ENCODE measurements around the gene OLFML3. TPM values are rescaled to one million over a fixed set of nuclear protein-coding genes. Genes with fewer than 3 reads are reported as not detected.

The OLFML3 gene
- total RNA-seq, 3 donors from 2014 or later: 5.4 to 51.1 (median 28.2) TPM

- no peak for TF ChIP-seq CTCF (IDR thresholded peaks at IDR 0.05)
- intact Hi-C loops (cut with DNase I, micrococcal nuclease): no loop called here
- H3K36me3 ChIP-seq (ENCODE audit: low read depth): no peaks in the 10 kb centered on the region
- no peak for DNase-seq
- H3K4me3 ChIP-seq: no peak overlapping the region
- peaks cover 12% of the 10 kb centered on the region for H3K9me3 ChIP-seq
- ATAC-seq: no peak
- H3K4me1 ChIP-seq (ENCODE audit: low read depth): no peaks in the 10 kb centered on the region
These were observed 14.5 kb downstream of the OLFML3 start for GRCh38 chr1:113993766-113994165.

- DNase-seq (no peak), ATAC-seq (no peak)
- intact Hi-C loops (cut with DNase I, micrococcal nuclease): no loop called here
- TF ChIP-seq CTCF (IDR thresholded peaks at IDR 0.05): no peak
- H3K36me3 ChIP-seq (ENCODE audit: low read depth): no peaks in the 10 kb centered on the region
- no peaks in the 10 kb centered on the region for H3K4me1 ChIP-seq (ENCODE audit: low read depth)
- H3K4me3 ChIP-seq: no peak overlapping the region
- peaks cover 12% of the 10 kb centered on the region for H3K9me3 ChIP-seq
These were observed 16.1 kb downstream of the OLFML3 start for GRCh38 chr1:113995382-113995781.

GRCh38 chr1:113998361-113998760, 19.1 kb downstream of the OLFML3 start:
- intact Hi-C loops (cut with DNase I, micrococcal nuclease): no loop called here
- DNase-seq (no peak), ATAC-seq (no peak)
- TF ChIP-seq CTCF (IDR thresholded peaks at IDR 0.05): no peak
- Histone ChIP-seq H3K9me3 (peaks cover 12% of the 10 kb centered on the region), H3K36me3 (ENCODE audit: low read depth) (no peaks in the 10 kb centered on the region), H3K4me3 (no peak overlapping the region), H3K4me1 (ENCODE audit: low read depth) (no peaks in the 10 kb centered on the region)

- peaks cover 10% of the 10 kb centered on the region for H3K9me3 ChIP-seq
- H3K4me1 ChIP-seq (ENCODE audit: low read depth): no peaks in the 10 kb centered on the region
- no peaks in the 10 kb centered on the region for H3K36me3 ChIP-seq (ENCODE audit: low read depth)
- H3K4me3 ChIP-seq: no peak overlapping the region
- DNase-seq (no peak), ATAC-seq (no peak)
- no peak for TF ChIP-seq CTCF (IDR thresholded peaks at IDR 0.05)
- intact Hi-C loops (cut with DNase I, micrococcal nuclease): no loop called here
These were observed 20.0 kb downstream of the OLFML3 start for GRCh38 chr1:113999233-113999632.

GRCh38 chr1:113999799-114000198, 20.5 kb downstream of the OLFML3 start:
- no peaks in the 10 kb centered on the region for H3K36me3 ChIP-seq (ENCODE audit: low read depth)
- DNase-seq: no peak
- no peaks in the 10 kb centered on the region for H3K4me1 ChIP-seq (ENCODE audit: low read depth)
- no peak for TF ChIP-seq CTCF (IDR thresholded peaks at IDR 0.05)
- no peak for ATAC-seq
- peaks cover 8% of the 10 kb centered on the region for H3K9me3 ChIP-seq
- no peak overlapping the region for H3K4me3 ChIP-seq
- intact Hi-C loops (cut with DNase I, micrococcal nuclease): no loop called here

- Histone ChIP-seq H3K4me1 (ENCODE audit: low read depth) (no peaks in the 10 kb centered on the region), H3K36me3 (ENCODE audit: low read depth) (no peaks in the 10 kb centered on the region), H3K9me3 (peaks cover 4% of the 10 kb centered on the region), H3K4me3 (no peak overlapping the region)
- ATAC-seq (peak; percentile 48), DNase-seq (no peak)
- intact Hi-C loops (cut with DNase I, micrococcal nuclease): no loop called here
- TF ChIP-seq CTCF (IDR thresholded peaks at IDR 0.05): no peak
These were observed 21.1 kb downstream of the OLFML3 start for GRCh38 chr1:114000406-114000805.
